ENCODE results near the gene XIRP1.

The XIRP1 gene

DNA sequence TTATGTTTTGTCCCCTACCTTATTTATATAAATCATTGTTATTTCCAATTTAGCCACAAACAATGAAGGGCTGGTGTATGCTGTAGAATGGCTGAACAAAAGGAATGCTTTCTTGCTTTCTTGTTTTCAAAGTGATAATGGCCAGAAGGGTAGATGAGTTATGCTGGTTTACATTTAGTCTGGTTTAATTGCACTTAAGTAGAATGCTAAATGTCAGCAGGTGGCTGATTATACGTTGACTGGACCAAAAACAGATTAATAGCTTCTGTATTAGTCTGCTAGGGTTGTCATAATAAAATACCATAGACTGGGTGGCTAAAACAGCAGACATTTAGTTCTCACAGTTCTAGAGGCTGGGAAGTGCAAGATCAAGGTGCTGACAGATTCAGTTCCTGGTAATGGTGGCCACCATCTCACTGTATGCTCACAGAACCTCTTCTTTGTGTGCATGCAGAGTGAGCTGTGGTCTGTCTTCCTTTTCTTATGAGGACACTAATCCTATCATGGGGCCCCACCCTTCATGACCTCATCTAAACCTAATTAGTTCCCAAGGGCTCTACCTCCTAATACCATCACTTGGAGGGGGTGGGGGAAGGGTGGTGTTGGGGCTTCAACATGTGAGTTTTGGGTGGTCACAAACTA, 17.1 kb upstream of the XIRP1 start:
- Histone ChIP-seq H3K9ac (ENCODE audit: low read depth, low read length) (no peak overlapping the region), H3K4me1 (ENCODE audit: insufficient read depth, low read length) (no peaks in the 10 kb centered on the region), H3K4me2 (ENCODE audit: insufficient read depth, low read length) (no peak overlapping the region), H3K36me3 (ENCODE audit: insufficient read depth, low read length) (no peaks in the 10 kb centered on the region), H3K4me3 (ENCODE audit: low read depth in 1 of 2, low read length in 2 of 2) (no peak overlapping the region), H4K20me1 (ENCODE audit: insufficient read depth, low read length) (no peaks in the 10 kb centered on the region; the same call in 1 of the 2 replicates), H3K79me2 (ENCODE audit: insufficient read depth, low read length) (no peaks in the 10 kb centered on the region), H3K27me3 (ENCODE audit: insufficient read depth, low read length, poor library complexity) (peaks cover 6% of the 10 kb centered on the region), H3K27ac (ENCODE audit: low read length) (no peak overlapping the region), H2AFZ (ENCODE audit: low read depth, low read length) (no peak overlapping the region), H3K9me3 (ENCODE audit: insufficient read depth, low read length, severe bottlenecking) (no peaks in the 10 kb centered on the region)
- DNase-seq: no peak
- no peak for ATAC-seq (ENCODE audit: insufficient read depth, low read depth)
- TF ChIP-seq EZH2 (IDR thresholded peaks at IDR 0.05; ENCODE audit: borderline replicate concordance, low read depth, low read length, severe bottlenecking): no peak
- TF ChIP-seq, protein P1, sequence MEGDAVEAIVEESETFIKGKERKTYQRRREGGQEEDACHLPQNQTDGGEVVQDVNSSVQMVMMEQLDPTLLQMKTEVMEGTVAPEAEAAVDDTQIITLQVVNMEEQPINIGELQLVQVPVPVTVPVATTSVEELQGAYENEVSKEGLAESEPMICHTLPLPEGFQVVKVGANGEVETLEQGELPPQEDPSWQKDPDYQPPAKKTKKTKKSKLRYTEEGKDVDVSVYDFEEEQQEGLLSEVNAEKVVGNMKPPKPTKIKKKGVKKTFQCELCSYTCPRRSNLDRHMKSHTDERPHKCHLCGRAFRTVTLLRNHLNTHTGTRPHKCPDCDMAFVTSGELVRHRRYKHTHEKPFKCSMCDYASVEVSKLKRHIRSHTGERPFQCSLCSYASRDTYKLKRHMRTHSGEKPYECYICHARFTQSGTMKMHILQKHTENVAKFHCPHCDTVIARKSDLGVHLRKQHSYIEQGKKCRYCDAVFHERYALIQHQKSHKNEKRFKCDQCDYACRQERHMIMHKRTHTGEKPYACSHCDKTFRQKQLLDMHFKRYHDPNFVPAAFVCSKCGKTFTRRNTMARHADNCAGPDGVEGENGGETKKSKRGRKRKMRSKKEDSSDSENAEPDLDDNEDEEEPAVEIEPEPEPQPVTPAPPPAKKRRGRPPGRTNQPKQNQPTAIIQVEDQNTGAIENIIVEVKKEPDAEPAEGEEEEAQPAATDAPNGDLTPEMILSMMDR (IDR thresholded peaks at IDR 0.05; ENCODE audit: borderline replicate concordance, extremely low read depth, low read length, poor library complexity, severe bottlenecking): no peak

- Histone ChIP-seq H3K79me2 (ENCODE audit: insufficient read depth, low read length) (no peaks in the 10 kb centered on the region), H4K20me1 (ENCODE audit: insufficient read depth, low read length) (no peaks in the 10 kb centered on the region; the same call in 1 of the 2 replicates), H2AFZ (ENCODE audit: low read depth, low read length) (peak overlapping the region; percentile 51; the same call in 1 of the 2 replicates), H3K9ac (ENCODE audit: low read depth, low read length) (no peak overlapping the region), H3K27me3 (ENCODE audit: insufficient read depth, low read length, poor library complexity) (peaks cover 3% of the 10 kb centered on the region), H3K9me3 (ENCODE audit: insufficient read depth, low read length, severe bottlenecking) (no peaks in the 10 kb centered on the region), H3K4me1 (ENCODE audit: insufficient read depth, low read length) (no peaks in the 10 kb centered on the region), H3K27ac (ENCODE audit: low read length) (no peak overlapping the region), H3K4me2 (ENCODE audit: insufficient read depth, low read length) (no peak overlapping the region), H3K36me3 (ENCODE audit: insufficient read depth, low read length) (no peaks in the 10 kb centered on the region), H3K4me3 (ENCODE audit: low read depth in 1 of 2, low read length in 2 of 2) (no peak overlapping the region)
- TF ChIP-seq EZH2 (IDR thresholded peaks at IDR 0.05; ENCODE audit: borderline replicate concordance, low read depth, low read length, severe bottlenecking): no peak
- TF ChIP-seq, protein P1 (IDR thresholded peaks at IDR 0.05; ENCODE audit: borderline replicate concordance, extremely low read depth, low read length, poor library complexity, severe bottlenecking): peak; percentile 80
- DNase-seq (peak; percentile 56), ATAC-seq (ENCODE audit: insufficient read depth, low read depth) (peak; percentile 85)
Measured at GRCh38 chr3:39208463-39209055, 16.2 kb upstream of the XIRP1 start.

DNA sequence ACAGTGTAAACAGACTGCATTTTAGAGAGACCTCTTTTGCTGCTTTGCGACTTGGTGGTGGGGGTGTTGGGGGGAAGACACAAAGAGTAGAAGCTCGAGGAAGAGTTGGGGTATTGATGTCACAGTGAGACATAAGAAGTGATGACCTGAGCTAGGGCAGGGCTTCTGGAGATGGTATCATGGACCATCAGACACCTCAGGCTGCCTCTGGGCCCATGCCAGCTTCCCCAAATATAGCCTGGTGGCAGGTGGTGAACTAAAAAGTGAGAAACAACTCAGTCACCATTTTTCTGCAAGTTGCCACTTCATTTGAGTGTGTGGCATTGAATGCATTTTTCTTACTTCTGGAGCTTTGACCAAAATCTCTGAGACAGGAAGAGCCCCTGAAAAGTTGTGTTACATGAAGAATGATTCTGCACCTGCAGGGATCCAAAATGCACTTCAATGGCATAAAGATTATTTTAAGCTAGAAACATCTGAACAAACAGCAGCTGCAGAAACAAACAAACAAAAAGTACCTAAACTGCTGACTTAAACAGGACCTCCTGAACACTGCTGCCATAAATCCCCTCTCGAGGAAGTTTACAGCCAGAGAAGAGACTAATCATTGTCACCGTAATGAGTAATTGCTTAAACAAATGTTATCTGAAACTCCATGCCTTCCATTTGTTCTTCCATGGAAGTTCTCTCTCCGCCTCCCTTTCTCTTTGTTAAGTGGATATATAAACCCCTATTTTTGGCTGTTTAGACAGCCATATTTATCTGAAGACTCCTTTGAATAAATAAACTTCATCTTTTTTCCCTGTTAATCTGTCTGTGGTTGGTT, 15.2 kb upstream of the XIRP1 start:
- Histone ChIP-seq H3K4me1 (ENCODE audit: insufficient read depth, low read length) (no peaks in the 10 kb centered on the region), H3K9ac (ENCODE audit: low read depth, low read length) (no peak overlapping the region), H4K20me1 (ENCODE audit: insufficient read depth, low read length) (no peaks in the 10 kb centered on the region; the same call in 1 of the 2 replicates), H3K4me3 (ENCODE audit: low read depth in 1 of 2, low read length in 2 of 2) (no peak overlapping the region), H2AFZ (ENCODE audit: low read depth, low read length) (peak overlapping the region; percentile 51; the same call in 1 of the 2 replicates), H3K9me3 (ENCODE audit: insufficient read depth, low read length, severe bottlenecking) (no peaks in the 10 kb centered on the region), H3K27ac (ENCODE audit: low read length) (no peak overlapping the region), H3K79me2 (ENCODE audit: insufficient read depth, low read length) (no peaks in the 10 kb centered on the region), H3K4me2 (ENCODE audit: insufficient read depth, low read length) (no peak overlapping the region), H3K27me3 (ENCODE audit: insufficient read depth, low read length, poor library complexity) (peaks cover 4% of the 10 kb centered on the region), H3K36me3 (ENCODE audit: insufficient read depth, low read length) (no peaks in the 10 kb centered on the region)
- TF ChIP-seq, protein P1 (IDR thresholded peaks at IDR 0.05; ENCODE audit: borderline replicate concordance, extremely low read depth, low read length, poor library complexity, severe bottlenecking): no peak
- no peak for TF ChIP-seq EZH2 (IDR thresholded peaks at IDR 0.05; ENCODE audit: borderline replicate concordance, low read depth, low read length, severe bottlenecking)
- no peak for DNase-seq
- no peak for ATAC-seq (ENCODE audit: insufficient read depth, low read depth)

Data from DND-41 (cell line).